ENCODE data around the gene CDX1. TPM values are rescaled to one million over a fixed set of nuclear protein-coding genes. Genes with fewer than 3 reads are reported as not detected.

Gene CDX1
- total and polyA plus RNA-seq, 12 donors = 0.11 to 0.32 (median 0.23) TPM; not detected in 7

- H3K27me3 ChIP-seq = peaks cover 5% of the 10 kb centered on the region
- H3K4me3 ChIP-seq = no peak overlapping the region
- no peak overlapping the region for H3K27ac ChIP-seq
- DNase-seq = no peak
- no peaks in the 10 kb centered on the region for H3K4me1 ChIP-seq (replicated peaks in 1 of 2)
- no peaks in the 10 kb centered on the region for H3K9me3 ChIP-seq (replicated peaks in 1 of 3)
- TF ChIP-seq POLR2A (IDR thresholded peaks at IDR 0.05) = no peak
- TF ChIP-seq, protein P1, sequence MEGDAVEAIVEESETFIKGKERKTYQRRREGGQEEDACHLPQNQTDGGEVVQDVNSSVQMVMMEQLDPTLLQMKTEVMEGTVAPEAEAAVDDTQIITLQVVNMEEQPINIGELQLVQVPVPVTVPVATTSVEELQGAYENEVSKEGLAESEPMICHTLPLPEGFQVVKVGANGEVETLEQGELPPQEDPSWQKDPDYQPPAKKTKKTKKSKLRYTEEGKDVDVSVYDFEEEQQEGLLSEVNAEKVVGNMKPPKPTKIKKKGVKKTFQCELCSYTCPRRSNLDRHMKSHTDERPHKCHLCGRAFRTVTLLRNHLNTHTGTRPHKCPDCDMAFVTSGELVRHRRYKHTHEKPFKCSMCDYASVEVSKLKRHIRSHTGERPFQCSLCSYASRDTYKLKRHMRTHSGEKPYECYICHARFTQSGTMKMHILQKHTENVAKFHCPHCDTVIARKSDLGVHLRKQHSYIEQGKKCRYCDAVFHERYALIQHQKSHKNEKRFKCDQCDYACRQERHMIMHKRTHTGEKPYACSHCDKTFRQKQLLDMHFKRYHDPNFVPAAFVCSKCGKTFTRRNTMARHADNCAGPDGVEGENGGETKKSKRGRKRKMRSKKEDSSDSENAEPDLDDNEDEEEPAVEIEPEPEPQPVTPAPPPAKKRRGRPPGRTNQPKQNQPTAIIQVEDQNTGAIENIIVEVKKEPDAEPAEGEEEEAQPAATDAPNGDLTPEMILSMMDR (IDR thresholded peaks at IDR 0.05) = no peak
- intact Hi-C loops (cut with DNase I) = loop anchor here (5.0 to 10.0 kb wide), 4 partner anchors 57 to 387 kb away; no protein-coding TSS in a partner anchor
- H3K36me3 ChIP-seq (replicated peaks in 1 of 2) = no peaks in the 10 kb centered on the region
These were observed 52.6 kb downstream of the CDX1 start for GRCh38 chr5:150219142-150219541.

DNA sequence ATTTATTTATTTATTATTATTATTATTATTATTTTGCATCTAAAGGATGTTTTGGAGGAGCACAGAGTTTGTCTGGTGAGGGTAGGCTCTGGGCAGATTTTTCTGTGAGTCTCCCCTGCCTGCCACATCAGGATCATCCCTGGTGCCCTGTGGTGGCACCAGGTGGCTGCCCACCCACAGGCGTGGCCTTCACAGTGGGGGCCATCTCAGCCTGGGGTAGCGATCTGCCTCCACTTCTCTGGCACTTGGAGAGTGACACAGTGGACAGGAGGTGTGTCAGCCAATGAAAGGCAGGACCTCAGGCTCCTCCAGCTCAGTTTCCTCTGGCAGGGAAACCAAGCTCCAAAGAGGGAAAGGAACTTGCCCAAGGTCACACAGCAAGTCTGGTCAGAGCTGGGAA, 53.3 kb downstream of the CDX1 start:
- TF ChIP-seq POLR2A (IDR thresholded peaks at IDR 0.05) = no peak
- TF ChIP-seq, protein P1 (IDR thresholded peaks at IDR 0.05) = no peak
- Histone ChIP-seq H3K36me3 (replicated peaks in 1 of 2) (no peaks in the 10 kb centered on the region), H3K4me1 (replicated peaks in 1 of 2) (no peaks in the 10 kb centered on the region), H3K27me3 (peaks cover 5% of the 10 kb centered on the region), H3K9me3 (replicated peaks in 1 of 3) (no peaks in the 10 kb centered on the region), H3K4me3 (no peak overlapping the region), H3K27ac (no peak overlapping the region)
- DNase-seq = no peak
- 75 to 79% (median 78%) methylated on average over 2 of the region's 2 CpGs for WGBS, 4 donors
- intact Hi-C loops (cut with DNase I) = loop anchor here (5.0 to 10.0 kb wide), 4 partner anchors 58 to 388 kb away; no protein-coding TSS in a partner anchor

- no peaks in the 10 kb centered on the region for H3K36me3 ChIP-seq (replicated peaks in 1 of 2)
- no peak overlapping the region for H3K4me3 ChIP-seq
- H3K27me3 ChIP-seq = peaks cover 5% of the 10 kb centered on the region
- no peak overlapping the region for H3K27ac ChIP-seq
- WGBS, 4 donors = 59 to 86% (median 73%) methylated on average over 5 of the region's 5 CpGs
- intact Hi-C loops (cut with DNase I) = no loop called here
- no peaks in the 10 kb centered on the region for H3K9me3 ChIP-seq (replicated peaks in 1 of 3)
- TF ChIP-seq, protein P1 (IDR thresholded peaks at IDR 0.05) = no peak
- TF ChIP-seq POLR2A (IDR thresholded peaks at IDR 0.05) = no peak
- H3K4me1 ChIP-seq (replicated peaks in 1 of 2) = no peaks in the 10 kb centered on the region
- no peak for DNase-seq
These were observed 54.9 kb downstream of the CDX1 start for GRCh38 chr5:150221471-150221870.

DNA sequence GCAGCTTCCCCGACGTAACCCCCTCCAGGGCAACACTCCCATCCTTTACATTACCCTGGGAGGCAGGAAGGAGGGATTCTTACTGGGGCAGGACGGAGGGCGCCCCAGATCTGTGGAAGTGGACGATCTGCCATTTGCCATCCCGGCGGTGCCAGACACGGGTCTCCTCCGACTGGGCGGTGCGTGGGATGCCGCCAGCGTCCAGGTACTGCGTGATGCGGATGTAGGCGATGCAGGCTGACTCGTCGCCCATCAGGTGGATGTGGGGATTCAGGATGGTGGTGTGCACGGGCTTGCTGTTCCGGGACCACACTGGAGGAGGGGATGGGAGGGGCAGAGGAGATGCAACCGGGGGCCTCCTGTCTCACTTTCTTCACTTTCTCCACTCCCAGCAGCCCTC, 56.3 kb downstream of the CDX1 start:
- no peak for TF ChIP-seq POLR2A (IDR thresholded peaks at IDR 0.05)
- TF ChIP-seq, protein P1 (IDR thresholded peaks at IDR 0.05) = no peak
- Histone ChIP-seq H3K9me3 (replicated peaks in 1 of 3) (no peaks in the 10 kb centered on the region), H3K4me3 (no peak overlapping the region), H3K36me3 (replicated peaks in 1 of 2) (no peaks in the 10 kb centered on the region), H3K27me3 (no peaks in the 10 kb centered on the region), H3K27ac (no peak overlapping the region), H3K4me1 (replicated peaks in 1 of 2) (no peaks in the 10 kb centered on the region)
- WGBS, 4 donors = 85 to 92% (median 89%) methylated on average over 10 to 21 of the region's 21 CpGs
- no peak for DNase-seq
- intact Hi-C loops (cut with DNase I) = no loop called here

Data from adrenal gland (tissue), 12 donors.